Panc1 (cell line): ENCODE results near the gene FCMR. TPM values are rescaled to one million over a fixed set of nuclear protein-coding genes. Genes with fewer than 3 reads are reported as not detected.

Experiments used
- ATAC-seq: fragments of 200-7000 bp; cut with Tn5 transposase; 2 replicates; pipeline ENCODE4 v1.9.1; 2020; ENCODE audit warnings: mild to moderate bottlenecking, moderate library complexity
- BruUV-seq: library from RNA; stranded (reverse); fragments of 400-500 nt; replicated peaks from 2 replicates; lab custom pipeline; 2021; lab: Mats Ljungman, UMichigan
- CTCF ChIA-PET: fragments of 300-600 bp; sonication (Branson Sonifier 250); formaldehyde crosslinking; loops from one replicate; lab custom pipeline; 2022; ENCODE audit warnings: antibody characterized with exemption; lab: Charles Lee
- POLR2A ChIA-PET: fragments of 300-600 bp; sonication (Branson Sonifier 250); formaldehyde crosslinking; loops from one replicate; lab custom pipeline; 2022; ENCODE audit warnings: antibody characterized with exemption; lab: Charles Lee
- DNase-seq: peaks from one replicate; pipeline ENCODE4 v3.0.0-alpha.2; 2010; ENCODE audit warnings: low read depth, low spot score
- H3K27ac ChIP-seq: 2 replicates; pipeline ENCODE4 v1.5.1; 2011; ENCODE audit warnings: mild to moderate bottlenecking, low read length, inconsistent platforms
- H3K27me3 ChIP-seq: fragments of 200-500 bp; sonication (Bioruptor generic); 2 replicates; pipeline ENCODE4 v1.6.0; 2014; ENCODE audit warnings: low read length, inconsistent platforms; ENCODE audit not compliant: control insufficient read depth, insufficient read depth
- H3K36me3 ChIP-seq: fragments of 200-500 bp; sonication (Bioruptor generic); 2 replicates; pipeline ENCODE4 v1.5.1; 2014; ENCODE audit warnings: inconsistent platforms, mild to moderate bottlenecking, low read length, moderate library complexity; ENCODE audit not compliant: control insufficient read depth, insufficient read depth
- H3K4me1 ChIP-seq: 2 replicates; pipeline ENCODE4 v1.5.1; 2011; ENCODE audit warnings: inconsistent platforms, mild to moderate bottlenecking, low read length, moderate library complexity; ENCODE audit not compliant: control insufficient read depth, insufficient read depth
- H3K4me3 ChIP-seq, 2 experiments: 2 replicates each; pipeline ENCODE4 v1.5.1; 2011 to 2012; ENCODE audit warnings: low read depth in 2 of 2, low read length in 2 of 2, mild to moderate bottlenecking in 2 of 2, inconsistent platforms in 1 of 2, moderate library complexity in 1 of 2
- H3K9me3 ChIP-seq: fragments of 200-500 bp; sonication (Bioruptor generic); 2 replicates; pipeline ENCODE4 v1.5.1; 2014; ENCODE audit warnings: low read depth, mild to moderate bottlenecking, inconsistent platforms, low read length, moderate library complexity; ENCODE audit not compliant: control insufficient read depth, insufficient read depth
- CTCF ChIP-seq: fragments of 450-650 bp; IDR thresholded peaks from 2 replicates; pipeline ENCODE4 v1.5.1; 2017; ENCODE audit warnings: mild to moderate bottlenecking
- POLR2AphosphoS5 ChIP-seq: IDR thresholded peaks from 2 replicates; pipeline ENCODE4 v1.6.1; 2012; ENCODE audit warnings: mild to moderate bottlenecking, low read depth, low read length, moderate library complexity
- REST ChIP-seq, 2 experiments: IDR thresholded peaks; 2 replicates each; pipeline ENCODE4 v1.6.1; 2011 to 2012; ENCODE audit warnings: low read depth in 2 of 2, control low read depth in 1 of 2, low read length in 1 of 2, mild to moderate bottlenecking in 1 of 2, moderate library complexity in 1 of 2; ENCODE audit not compliant: insufficient read depth in 1 of 2
- SIN3A ChIP-seq: IDR thresholded peaks from 2 replicates; pipeline ENCODE4 v1.6.1; 2012; ENCODE audit warnings: low read depth, mild to moderate bottlenecking, low read length, moderate library complexity, borderline replicate concordance; ENCODE audit not compliant: insufficient read depth
- TCF7L2 ChIP-seq: IDR thresholded peaks from 2 replicates; pipeline ENCODE4 v1.6.1; 2011; ENCODE audit warnings: mild to moderate bottlenecking, low read depth, low read length, inconsistent platforms
- in situ Hi-C: cut with HindIII; loops from 2 replicates; pipeline ENCODE4 v1.10.0; 2016; ENCODE audit warnings: low sequenced_read_pairs, low pct_unique_long_range_greater_than_20kb
- intact Hi-C: fragments of 100-400 bp; cut with micrococcal nuclease; formaldehyde crosslinking; loops from one replicate; pipeline ENCODE4 v1.10.0; 2022; ENCODE audit not compliant: unreplicated experiment
- total RNA-seq: library from RNA; stranded (reverse); gene quantifications from one replicate; pipeline ENCODE4 v1.2.1, GENCODE V29; 2021; ENCODE audit not compliant: unreplicated experiment

FCMR gene
- total RNA-seq, 1 experiment from 2014 or later, result 0.41 TPM

GRCh38 chr1:206864939-206865671 lies 56.6 kb downstream of the FCMR start, which contains the start of gene IL20:
TSS of gene IL20 (plus strand) at chr1:206865623. CDS start at chr1:206865853, 230 bp downstream.
- Histone ChIP-seq H3K27me3 (peaks cover 19% of the 10 kb centered on the region), H3K9me3 (no peaks in the 10 kb centered on the region), H3K4me3 (no peak within 1 kb of the TSS), H3K36me3 (no peaks in the 10 kb centered on the region), H3K4me1 (no peaks in the 10 kb centered on the region), H3K27ac (no peak within 1 kb of the TSS)
- BruUV-seq, result no TSS peak
- DNase-seq, result peak; percentile 45
- peak; percentile 63; the same call in 1 of the 2 replicates for ATAC-seq
- intact Hi-C loops, result no loop called here
- POLR2A ChIA-PET, result no interaction called here
- in situ Hi-C loops, result no loop called here
- TF ChIP-seq CTCF (peak; percentile 84), POLR2AphosphoS5 (no peak)
- CTCF ChIA-PET, result no interaction called here

- H3K36me3 ChIP-seq, result no peaks in the 10 kb centered on the region
- intact Hi-C loops, result no loop called here
- TF ChIP-seq POLR2AphosphoS5 (no peak), REST (IDR thresholded peaks at IDR 0.05; ENCODE audit: insufficient read depth in 1 of 2, low read depth in 2 of 2, low read length in 1 of 2) (no peak), CTCF (no peak), SIN3A (no peak), TCF7L2 (no peak)
- POLR2A ChIA-PET, result no interaction called here
- H3K27ac ChIP-seq, result no peak overlapping the region
- CTCF ChIA-PET, result no interaction called here
- in situ Hi-C loops, result no loop called here
- H3K4me1 ChIP-seq, result no peaks in the 10 kb centered on the region
- ATAC-seq, result no peak
- peaks cover 20% of the 10 kb centered on the region for H3K27me3 ChIP-seq
- no peak overlapping the region for H3K4me3 ChIP-seq
- no TSS peak for BruUV-seq
- no peak for DNase-seq
- no peaks in the 10 kb centered on the region for H3K9me3 ChIP-seq
These were observed 58.5 kb downstream of the FCMR start for GRCh38 chr1:206863266-206863665.
